T-helper 17 cell (primary cell): ENCODE measurements around the gene CCT8. TPM values are rescaled to one million over a fixed set of nuclear protein-coding genes. Genes with fewer than 3 reads are reported as not detected.

Experiments used
- ATAC-seq: fragments of 150-1000 bp; cut with Tn5 transposase; 2 replicates; pipeline ENCODE4 v1.10.0; 2021; ENCODE audit warnings: mild to moderate bottlenecking, moderate library complexity
- DNase-seq, 3 donors: peaks; one replicate each; pipeline versions ENCODE4 v3.0.0 to v3.0.0-alpha.2; 2020 to 2021
- H3K9me3 ChIP-seq: one replicate; pipeline ENCODE4 v1.7.0; 2013; ENCODE audit warnings: low read length, mild to moderate bottlenecking; ENCODE audit not compliant: control insufficient read depth, poor library complexity, severe bottlenecking
- H3K27ac Mint-ChIP-seq: one replicate; pipeline ENCODE4 v1.8.0; 2022; ENCODE audit warnings: mild to moderate bottlenecking, moderate library complexity, mixed read lengths
- H3K27me3 Mint-ChIP-seq: one replicate; pipeline ENCODE4 v1.8.0; 2022; ENCODE audit warnings: mixed read lengths
- H3K36me3 Mint-ChIP-seq: one replicate; pipeline ENCODE4 v1.8.0; 2022; ENCODE audit warnings: low read depth, mixed read lengths
- H3K4me1 Mint-ChIP-seq: one replicate; pipeline ENCODE4 v1.8.0; 2022; ENCODE audit warnings: mild to moderate bottlenecking, mixed read lengths
- H3K4me3 Mint-ChIP-seq: one replicate; pipeline ENCODE4 v1.8.0; 2022; ENCODE audit warnings: mild to moderate bottlenecking, moderate library complexity, mixed read lengths
- total RNA-seq, 4 donors: library from RNA in 2 of 4; stranded (reverse) in 2 of 4; gene quantifications; one replicate each; pipeline ENCODE4 v1.2.3 and lab custom pipeline; 2022 to 2026

Gene CCT8, protein sequence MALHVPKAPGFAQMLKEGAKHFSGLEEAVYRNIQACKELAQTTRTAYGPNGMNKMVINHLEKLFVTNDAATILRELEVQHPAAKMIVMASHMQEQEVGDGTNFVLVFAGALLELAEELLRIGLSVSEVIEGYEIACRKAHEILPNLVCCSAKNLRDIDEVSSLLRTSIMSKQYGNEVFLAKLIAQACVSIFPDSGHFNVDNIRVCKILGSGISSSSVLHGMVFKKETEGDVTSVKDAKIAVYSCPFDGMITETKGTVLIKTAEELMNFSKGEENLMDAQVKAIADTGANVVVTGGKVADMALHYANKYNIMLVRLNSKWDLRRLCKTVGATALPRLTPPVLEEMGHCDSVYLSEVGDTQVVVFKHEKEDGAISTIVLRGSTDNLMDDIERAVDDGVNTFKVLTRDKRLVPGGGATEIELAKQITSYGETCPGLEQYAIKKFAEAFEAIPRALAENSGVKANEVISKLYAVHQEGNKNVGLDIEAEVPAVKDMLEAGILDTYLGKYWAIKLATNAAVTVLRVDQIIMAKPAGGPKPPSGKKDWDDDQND
- total RNA-seq (100 to 1,000 TPM in 1 of 2 donors, 10 to 100 TPM in 1; 90.3 to 109 TPM), total RNA-seq (lab: John Stamatoyannopoulos, UW) (120 to 213 reads per million in 2 donors)

DNA sequence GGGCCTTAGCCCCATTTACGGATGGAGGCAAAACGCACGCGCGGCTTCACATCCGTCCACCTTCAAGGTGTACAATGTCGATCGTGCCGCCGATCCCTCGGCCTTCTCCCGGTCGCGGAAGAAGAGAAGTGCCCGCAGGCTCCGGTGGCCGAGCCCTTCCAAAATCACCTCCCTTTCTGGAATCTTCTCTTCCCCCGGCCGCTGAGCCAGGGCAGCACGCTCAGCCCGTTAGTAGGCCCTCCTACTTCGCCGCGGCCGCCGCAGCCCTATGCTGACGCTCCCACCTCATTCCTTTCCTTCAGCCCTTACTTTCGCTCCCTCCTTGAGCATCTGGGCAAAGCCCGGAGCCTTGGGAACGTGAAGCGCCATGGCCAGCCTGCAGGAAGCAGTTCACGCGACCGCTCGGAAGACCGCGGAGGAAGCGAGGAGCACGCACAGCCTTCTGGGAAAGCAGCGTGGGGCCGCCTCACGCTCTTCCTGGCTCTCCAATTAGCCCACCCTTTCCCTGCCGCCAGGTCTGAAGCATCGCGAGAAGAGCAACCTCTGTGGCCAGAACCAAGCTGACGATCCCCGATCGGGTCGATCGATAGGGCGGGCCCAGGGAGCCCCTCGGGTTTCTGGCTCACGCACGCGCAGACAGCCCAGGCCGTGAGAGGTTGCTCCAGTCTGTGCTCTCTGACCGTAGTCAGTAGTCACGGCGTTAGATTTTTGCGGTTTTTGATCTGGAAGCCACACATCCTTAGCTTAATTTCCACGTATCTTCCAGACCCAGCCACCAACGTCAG, at the start of gene CCT8:
Gene CCT8 (minus strand): TSS at position 427 of the 785 bp plus-strand sequence. CDS start 58 bp downstream, at position 369.
- peaks cover 3% of the 10 kb centered on the region for H3K36me3 Mint-ChIP-seq
- ATAC-seq (peak; percentile 93), DNase-seq (peak; percentile 94 to 97 (median 97))
- peaks cover 38% of the 10 kb centered on the region for H3K4me1 Mint-ChIP-seq
- H3K27ac Mint-ChIP-seq: peak within 1 kb of the TSS; percentile 100
- H3K4me3 Mint-ChIP-seq: peak within 1 kb of the TSS; percentile 100
- H3K9me3 ChIP-seq: no peaks in the 10 kb centered on the region
- no peaks in the 10 kb centered on the region for H3K27me3 Mint-ChIP-seq

- ATAC-seq (no peak), DNase-seq (no peak)
- Mint-ChIP-seq H3K4me3 (no peak overlapping the region), H3K27ac (no peak overlapping the region), H3K4me1 (peaks cover 7% of the 10 kb centered on the region), H3K36me3 (no peaks in the 10 kb centered on the region), H3K27me3 (no peaks in the 10 kb centered on the region)
- no peaks in the 10 kb centered on the region for H3K9me3 ChIP-seq
These were observed 48.3 kb upstream of the CCT8 start for GRCh38 chr21:29121759-29122158.

GRCh38 chr21:29117372-29117955, 44.0 kb upstream of the CCT8 start:
- Mint-ChIP-seq H3K27ac (no peak overlapping the region), H3K27me3 (no peaks in the 10 kb centered on the region), H3K36me3 (no peaks in the 10 kb centered on the region), H3K4me1 (peaks cover 2% of the 10 kb centered on the region), H3K4me3 (no peak overlapping the region)
- no peak for DNase-seq
- H3K9me3 ChIP-seq: no peaks in the 10 kb centered on the region
- no peak for ATAC-seq

DNA sequence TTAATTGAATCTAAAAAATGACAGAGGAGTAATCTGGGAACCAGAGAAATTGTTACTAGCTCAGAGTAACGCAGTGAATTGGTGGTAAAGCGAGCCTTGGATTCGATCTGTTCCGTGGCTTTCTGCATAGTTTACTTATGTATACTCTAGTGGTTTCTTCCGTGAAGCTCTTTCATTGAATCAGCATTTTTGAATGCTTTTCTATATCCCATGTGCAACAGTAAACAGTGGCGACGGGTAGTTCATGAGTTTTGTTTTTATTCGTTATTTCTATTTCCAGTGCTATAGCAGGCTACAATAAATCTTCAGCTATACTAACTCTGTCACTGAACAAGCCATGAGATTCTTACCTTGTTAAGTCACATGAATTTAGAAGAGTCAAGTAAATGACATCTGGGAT, 42.5 kb upstream of the CCT8 start:
- Mint-ChIP-seq H3K36me3 (no peaks in the 10 kb centered on the region), H3K27ac (no peak overlapping the region), H3K4me1 (peaks cover 2% of the 10 kb centered on the region), H3K4me3 (no peak overlapping the region), H3K27me3 (no peaks in the 10 kb centered on the region)
- no peak for ATAC-seq
- no peak for DNase-seq
- no peaks in the 10 kb centered on the region for H3K9me3 ChIP-seq

DNA sequence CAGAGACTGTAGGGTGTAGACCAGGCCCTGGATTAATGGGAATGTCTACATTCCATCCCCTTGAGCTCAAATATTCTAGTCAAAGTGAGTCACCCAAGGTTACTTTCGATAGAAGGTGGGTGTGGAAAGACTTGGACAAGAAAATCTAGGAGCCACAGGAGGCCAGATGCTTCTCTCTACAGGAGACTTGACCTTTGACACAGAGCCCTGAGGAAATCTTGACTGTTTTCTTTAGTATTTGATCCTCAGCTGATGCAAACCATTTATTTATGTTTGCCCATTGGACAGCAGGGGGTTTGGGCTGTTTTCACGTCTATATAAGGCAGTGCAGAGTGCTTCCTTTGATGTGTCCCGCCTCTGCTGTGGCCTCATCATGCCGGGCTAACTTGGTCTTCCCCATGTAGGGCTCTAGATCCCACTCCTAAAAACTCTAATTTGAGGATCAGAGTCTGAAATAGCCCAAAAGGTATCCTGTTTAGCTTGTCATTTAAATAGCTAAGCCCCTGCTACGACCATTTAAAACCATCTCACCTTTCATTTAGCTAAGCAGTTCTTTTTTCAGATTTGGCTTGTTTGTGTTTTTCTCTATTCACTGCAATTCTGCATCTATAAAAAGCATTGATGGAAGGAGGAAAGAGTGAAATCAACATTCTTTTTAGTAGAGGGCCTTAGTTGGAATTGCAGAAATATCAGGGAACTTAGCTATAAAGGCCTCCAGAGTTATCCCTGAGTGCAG, 41.5 kb upstream of the CCT8 start:
- ATAC-seq (no peak), DNase-seq (no peak)
- Mint-ChIP-seq H3K4me3 (no peak overlapping the region), H3K36me3 (peaks cover 3% of the 10 kb centered on the region), H3K4me1 (no peaks in the 10 kb centered on the region), H3K27me3 (no peaks in the 10 kb centered on the region), H3K27ac (no peak overlapping the region)
- no peaks in the 10 kb centered on the region for H3K9me3 ChIP-seq

DNA sequence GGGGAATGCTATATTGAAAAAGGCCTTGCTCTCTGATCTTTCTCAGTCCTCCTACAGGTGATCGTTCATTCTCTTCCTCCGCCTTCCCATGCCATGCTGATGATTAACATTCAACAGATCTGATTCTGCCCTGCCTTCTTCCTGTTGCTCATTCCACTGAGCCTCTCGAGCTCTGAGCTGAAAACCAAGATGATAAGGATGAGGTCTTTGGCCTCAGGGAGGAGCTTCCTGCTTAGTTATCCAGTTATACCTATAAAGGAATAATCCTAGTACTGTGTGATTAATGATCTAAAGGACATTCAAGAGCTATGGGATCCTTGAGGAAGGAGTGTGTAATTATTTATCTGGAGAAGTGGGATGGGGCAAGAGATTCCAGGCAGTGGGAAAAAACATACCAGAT, 31.8 kb upstream of the CCT8 start:
- H3K9me3 ChIP-seq: no peaks in the 10 kb centered on the region
- H3K4me3 Mint-ChIP-seq: no peak overlapping the region
- ATAC-seq: no peak

DNA sequence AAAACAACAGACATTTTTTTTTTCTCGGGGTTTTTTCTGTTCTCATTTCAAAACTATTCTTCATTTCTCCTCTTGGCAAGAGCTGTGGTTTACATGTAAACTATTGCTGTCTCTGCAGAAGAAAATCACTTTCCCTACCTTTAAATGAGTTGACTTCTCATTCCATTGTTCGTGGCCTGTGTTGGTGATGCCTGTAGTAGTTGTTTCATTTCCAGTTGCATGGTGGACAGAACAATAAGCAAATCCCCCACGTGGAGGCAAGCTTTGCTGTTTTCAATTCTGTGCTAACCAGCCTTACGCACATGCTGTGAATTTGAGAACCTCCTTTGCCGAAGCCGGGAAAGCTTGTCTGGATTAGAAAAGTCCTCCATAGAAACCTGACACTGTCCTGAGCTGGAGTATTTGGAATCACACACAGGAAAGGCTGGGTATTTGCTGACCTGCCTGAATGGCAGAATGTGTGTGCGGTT, 30.8 kb upstream of the CCT8 start:
- Mint-ChIP-seq H3K4me1 (no peaks in the 10 kb centered on the region), H3K4me3 (no peak overlapping the region), H3K27ac (no peak overlapping the region), H3K36me3 (peaks cover 4% of the 10 kb centered on the region), H3K27me3 (no peaks in the 10 kb centered on the region)
- no peaks in the 10 kb centered on the region for H3K9me3 ChIP-seq
- no peak for ATAC-seq
- no peak for DNase-seq

More for the DNA sequence above, 31.8 kb upstream of the CCT8 start:
- H3K4me1 Mint-ChIP-seq: no peaks in the 10 kb centered on the region
- H3K36me3 Mint-ChIP-seq: peaks cover 10% of the 10 kb centered on the region
- no peaks in the 10 kb centered on the region for H3K27me3 Mint-ChIP-seq
- no peak for DNase-seq
- H3K27ac Mint-ChIP-seq: no peak overlapping the region

DNA sequence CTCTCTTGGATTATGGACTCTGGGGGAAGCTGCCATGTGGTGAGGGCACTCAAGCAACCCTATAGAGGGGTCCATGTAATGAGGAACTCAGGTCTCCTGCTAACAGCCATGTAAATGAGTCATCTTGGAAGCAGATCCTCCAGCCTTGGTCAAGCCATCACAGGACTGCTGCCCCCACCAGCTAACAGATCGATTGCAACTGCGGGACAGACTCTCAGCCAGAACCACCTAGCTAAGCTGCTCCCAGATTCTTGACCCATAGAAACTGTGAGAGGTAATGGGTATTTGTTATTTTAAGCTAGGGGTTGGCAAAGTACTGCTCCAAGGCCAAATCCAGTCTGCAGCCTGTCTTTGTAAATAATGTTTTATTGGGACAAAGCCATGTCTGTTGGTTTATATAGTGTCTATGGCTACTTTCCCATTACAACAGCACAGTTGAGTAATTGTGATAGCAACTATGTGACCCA, 29.4 kb upstream of the CCT8 start:
- ATAC-seq: no peak
- no peak overlapping the region for H3K27ac Mint-ChIP-seq
- H3K9me3 ChIP-seq: no peaks in the 10 kb centered on the region
- DNase-seq: no peak
- H3K4me1 Mint-ChIP-seq: no peaks in the 10 kb centered on the region
- H3K36me3 Mint-ChIP-seq: peaks cover 4% of the 10 kb centered on the region
- no peaks in the 10 kb centered on the region for H3K27me3 Mint-ChIP-seq
- H3K4me3 Mint-ChIP-seq: no peak overlapping the region

DNA sequence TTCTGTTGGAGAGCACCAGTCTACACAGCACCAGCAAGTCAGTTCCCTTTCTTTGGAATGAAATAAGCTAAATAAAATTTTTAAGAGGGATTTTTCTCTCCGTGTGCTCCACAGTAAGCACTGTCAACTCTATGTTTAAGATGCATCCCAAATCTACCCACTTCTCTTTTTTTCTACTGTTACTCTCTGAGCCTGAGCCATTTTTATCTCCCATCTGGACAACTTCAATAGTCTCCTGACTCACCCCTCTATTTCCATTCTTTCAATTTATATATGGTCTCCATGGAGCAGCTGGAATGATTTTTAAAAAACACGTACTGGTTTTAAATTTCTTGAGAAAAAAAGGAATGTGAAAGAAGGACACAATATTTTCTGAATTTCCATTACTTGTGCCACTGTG, 24.7 kb upstream of the CCT8 start:
- Mint-ChIP-seq H3K4me3 (no peak overlapping the region), H3K4me1 (no peaks in the 10 kb centered on the region), H3K36me3 (peaks cover 2% of the 10 kb centered on the region), H3K27ac (no peak overlapping the region), H3K27me3 (no peaks in the 10 kb centered on the region)
- H3K9me3 ChIP-seq: no peaks in the 10 kb centered on the region
- DNase-seq (no peak), ATAC-seq (no peak)

DNA sequence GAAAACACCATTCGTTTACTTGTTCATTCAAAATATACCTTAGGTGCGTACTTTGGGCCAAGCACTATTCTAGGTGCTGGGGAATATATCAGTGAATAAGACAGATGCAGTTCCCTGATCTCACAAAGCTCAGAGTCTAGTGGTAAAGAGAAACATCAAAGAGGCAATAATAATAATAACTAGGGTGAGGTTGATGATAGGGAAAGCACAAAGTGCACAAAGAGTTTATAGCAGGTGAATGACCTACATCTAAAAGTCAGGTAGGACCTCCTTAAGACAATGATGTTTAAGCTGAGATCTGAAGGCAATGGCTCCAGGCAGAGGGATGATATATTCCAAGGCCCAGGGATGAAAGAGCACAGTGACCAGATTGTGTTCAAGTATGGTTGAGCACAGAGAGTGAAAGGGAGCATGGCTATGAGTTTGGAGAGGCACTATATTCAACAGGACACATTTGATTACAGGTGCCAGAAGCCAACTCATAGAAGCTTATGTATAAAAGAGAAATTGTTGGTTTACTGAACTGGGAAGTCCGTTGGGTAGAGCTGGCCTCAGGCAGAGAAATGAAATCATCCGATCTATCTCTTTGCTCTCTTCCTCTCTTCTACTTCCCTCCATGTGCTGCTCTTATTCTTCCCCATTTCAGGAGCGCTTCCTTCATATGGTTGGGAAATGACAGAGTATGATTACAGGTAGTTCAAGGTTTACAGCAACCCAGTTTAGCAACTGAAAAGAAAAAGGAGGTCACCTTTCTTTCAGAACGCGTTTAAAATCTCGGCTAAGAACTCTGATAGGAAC, 23.0 kb upstream of the CCT8 start:
- H3K36me3 Mint-ChIP-seq: peaks cover 4% of the 10 kb centered on the region
- DNase-seq (no peak), ATAC-seq (no peak)
- H3K4me1 Mint-ChIP-seq: no peaks in the 10 kb centered on the region
- H3K27ac Mint-ChIP-seq: peak overlapping the region; percentile 19
- no peak overlapping the region for H3K4me3 Mint-ChIP-seq
- H3K9me3 ChIP-seq: no peaks in the 10 kb centered on the region
- H3K27me3 Mint-ChIP-seq: no peaks in the 10 kb centered on the region

DNA sequence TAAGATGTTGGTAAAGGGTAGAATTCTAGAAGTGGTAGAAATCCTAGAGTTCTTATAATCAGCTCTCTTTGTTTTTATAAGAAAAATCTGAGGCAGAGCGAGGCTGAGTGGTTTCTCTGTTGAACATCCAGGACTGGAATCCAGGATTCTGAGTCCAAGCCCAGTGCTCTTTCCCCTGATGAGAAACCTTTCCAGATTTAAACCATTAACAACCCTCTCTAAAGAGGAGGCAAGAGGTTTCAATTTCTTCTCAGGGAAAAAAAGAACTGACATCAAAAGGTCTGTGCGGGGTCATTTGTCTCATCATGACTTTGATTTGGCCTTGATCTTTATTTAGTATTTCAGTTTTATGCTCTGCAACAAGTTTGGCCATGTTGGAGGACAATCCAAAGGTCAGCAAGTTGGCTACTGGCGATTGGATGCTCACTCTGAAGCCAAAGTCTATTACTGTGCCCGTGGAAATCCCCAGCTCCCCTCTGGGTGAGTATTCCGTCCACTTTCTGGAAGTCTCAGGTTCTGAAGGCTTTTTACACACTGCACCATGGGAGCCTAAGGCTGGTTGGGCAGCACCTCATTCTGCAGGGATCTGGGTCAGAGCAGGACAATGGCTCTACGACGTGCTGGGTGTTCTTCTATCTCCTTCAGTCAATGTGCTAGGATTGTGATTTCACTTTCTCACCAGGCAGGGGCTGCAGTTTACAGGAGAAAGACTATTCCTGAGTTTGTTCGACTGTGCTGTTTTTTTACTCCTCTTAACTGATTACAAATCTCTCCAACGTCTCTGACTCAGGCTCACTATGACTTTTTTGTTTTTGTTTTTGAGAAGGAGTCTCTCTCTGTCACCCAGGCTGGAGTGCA, 18.9 kb upstream of the CCT8 start:
- Mint-ChIP-seq H3K27ac (no peak overlapping the region), H3K4me1 (no peaks in the 10 kb centered on the region), H3K4me3 (no peak overlapping the region), H3K27me3 (no peaks in the 10 kb centered on the region), H3K36me3 (peaks cover 5% of the 10 kb centered on the region)
- ATAC-seq (no peak), DNase-seq (no peak)
- H3K9me3 ChIP-seq: no peaks in the 10 kb centered on the region
